HUDEP-2 (cell line): ENCODE data around the gene CENPS.
A peak's percentile ranks its signal among the peaks of the same experiment; 100 is the strongest.
"Not testable (repeated sequence)": the region's sequence is repeated elsewhere in the genome, so short reads cannot be mapped to it uniquely, and the experiment has no call there.

ENCODE experiments used
- DNase-seq, 76 experiments: peaks; one replicate each; lab custom pipeline; 2025; ENCODE audit not compliant: unreplicated experiment in 76 of 76; lab: John Stamatoyannopoulos, UW

The CENPS gene

DNA sequence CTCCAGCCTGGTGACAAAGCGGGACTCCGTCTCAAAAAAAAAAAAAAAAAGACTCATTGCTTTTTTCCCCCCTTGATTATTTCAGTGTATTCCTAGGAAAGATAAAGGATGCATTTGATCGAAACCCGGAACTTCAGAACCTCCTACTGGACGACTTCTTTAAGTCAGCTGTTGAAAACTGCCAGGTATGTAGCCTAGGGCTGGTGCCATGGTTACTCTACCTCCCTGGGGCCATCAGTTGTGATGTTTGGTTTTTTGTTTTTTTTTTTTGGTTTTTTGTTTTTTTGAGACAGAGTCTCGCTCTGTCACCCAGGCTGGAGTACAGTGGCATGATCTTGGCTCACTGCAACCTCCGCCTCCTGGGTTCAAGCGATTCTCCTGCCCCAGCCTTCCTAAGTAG, 11.5 kb upstream of the CENPS start:
- DNase-seq: not testable (repeated sequence)

DNA sequence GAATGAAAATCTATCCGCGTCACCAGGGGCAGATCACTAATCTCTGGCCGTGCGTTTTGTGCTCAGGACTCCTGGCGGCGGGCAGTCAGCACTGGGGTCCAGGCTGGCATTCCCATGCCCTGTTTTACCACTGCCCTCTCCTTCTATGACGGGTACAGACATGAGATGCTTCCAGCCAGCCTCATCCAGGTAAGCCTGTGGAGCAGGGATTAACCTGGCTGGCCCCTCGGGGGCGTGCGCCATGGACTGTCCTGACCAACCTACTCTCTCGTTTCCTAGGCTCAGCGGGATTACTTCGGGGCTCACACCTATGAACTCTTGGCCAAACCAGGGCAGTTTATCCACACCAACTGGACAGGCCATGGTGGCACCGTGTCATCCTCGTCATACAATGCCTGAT, 10.9 kb upstream of the CENPS start:
- DNase-seq: no peak

- DNase-seq: no peak
Observed at GRCh38 chr1:10421637-10422036, 8.6 kb upstream of the CENPS start.

- peak in 7 of 76 experiments; percentile 1 to 8 (median 5) for DNase-seq
Observed at GRCh38 chr1:10424034-10424433, 6.2 kb upstream of the CENPS start.

GRCh38 chr1:10424651-10425050, 5.6 kb upstream of the CENPS start:
- no peak for DNase-seq

DNA sequence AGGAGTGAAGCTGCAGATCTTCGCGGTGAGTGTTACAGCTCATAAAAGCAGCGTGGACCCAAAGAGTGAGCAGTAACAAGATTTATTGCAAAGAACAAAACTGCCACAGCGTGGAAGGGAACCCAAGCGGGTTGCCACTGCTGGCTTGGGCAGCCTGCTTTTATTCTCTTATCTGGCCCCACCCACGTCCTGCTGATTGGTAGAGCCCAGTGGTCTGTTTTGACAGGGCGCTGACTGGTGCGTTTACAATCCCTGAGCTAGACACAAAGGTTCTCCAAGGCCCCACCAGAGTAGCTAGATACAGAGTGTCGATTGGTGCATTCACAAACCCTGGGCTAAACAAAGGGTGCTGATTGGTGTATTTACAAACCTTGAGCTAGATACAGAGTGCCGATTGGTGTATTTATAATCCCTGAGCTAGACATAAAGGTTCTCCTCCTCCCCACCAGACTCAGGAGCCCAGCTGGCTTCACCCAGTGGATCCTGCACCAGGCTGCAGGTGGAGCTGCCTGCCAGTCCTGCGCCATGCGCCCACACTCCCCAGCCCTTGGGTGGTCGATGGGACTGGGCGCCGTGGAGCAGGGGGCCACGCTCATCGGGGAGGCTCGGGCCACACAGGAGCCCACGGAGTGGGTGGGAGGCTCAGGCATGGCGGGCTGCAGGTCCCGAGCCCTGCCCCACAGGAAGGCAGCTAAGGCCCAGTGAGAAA, 4.3 kb upstream of the CENPS start:
- not testable (repeated sequence) for DNase-seq

GRCh38 chr1:10426535-10426848, 3.7 kb upstream of the CENPS start:
- DNase-seq: not testable (repeated sequence)

DNA sequence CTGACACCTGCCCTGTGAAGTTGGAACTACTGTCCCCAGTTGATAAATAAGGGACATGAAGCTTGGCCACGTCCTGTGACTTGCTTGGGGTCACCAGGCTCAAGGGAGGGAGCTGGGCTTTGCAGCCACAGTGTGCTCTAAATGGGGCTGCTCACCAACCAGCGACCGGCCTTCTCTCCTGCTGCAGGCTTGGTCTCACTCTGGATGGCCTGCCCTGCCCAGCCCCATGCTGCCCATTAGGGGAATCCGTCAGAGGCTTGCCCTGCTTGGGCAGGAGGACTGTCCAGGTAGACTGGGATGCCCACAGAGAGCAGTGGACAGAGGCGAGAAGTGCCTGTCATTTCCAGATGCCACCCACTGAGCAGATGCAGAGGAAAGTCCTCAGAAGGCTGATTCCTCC, 1.2 kb upstream of the CENPS start:
- DNase-seq: peak in 1 of 76 experiments; percentile 6

DNA sequence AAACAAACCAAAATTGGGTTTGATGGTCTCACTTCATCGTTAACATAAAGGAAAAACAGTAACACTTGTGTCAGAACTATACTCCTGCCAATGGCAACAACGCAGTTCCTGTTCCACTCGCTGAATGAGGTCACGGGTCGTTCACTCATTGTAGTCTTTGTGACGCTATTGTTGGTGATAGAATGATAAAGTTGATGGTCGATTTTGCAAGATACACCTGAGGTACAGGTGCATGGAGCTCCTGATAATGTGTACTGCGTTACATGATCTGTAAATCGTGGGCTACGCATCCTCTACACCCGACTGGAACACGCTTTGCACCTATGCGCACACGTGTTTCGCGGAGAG, 391 bp upstream of the CENPS start:
- no peak for DNase-seq

GRCh38 chr1:10431070-10431730, 967 bp downstream of the CENPS start:
- peak in 8 of 76 experiments; percentile 15 to 46 (median 32) for DNase-seq

- no peak for DNase-seq
Observed at GRCh38 chr1:10432910-10433700, 2.9 kb downstream of the CENPS start.

DNA sequence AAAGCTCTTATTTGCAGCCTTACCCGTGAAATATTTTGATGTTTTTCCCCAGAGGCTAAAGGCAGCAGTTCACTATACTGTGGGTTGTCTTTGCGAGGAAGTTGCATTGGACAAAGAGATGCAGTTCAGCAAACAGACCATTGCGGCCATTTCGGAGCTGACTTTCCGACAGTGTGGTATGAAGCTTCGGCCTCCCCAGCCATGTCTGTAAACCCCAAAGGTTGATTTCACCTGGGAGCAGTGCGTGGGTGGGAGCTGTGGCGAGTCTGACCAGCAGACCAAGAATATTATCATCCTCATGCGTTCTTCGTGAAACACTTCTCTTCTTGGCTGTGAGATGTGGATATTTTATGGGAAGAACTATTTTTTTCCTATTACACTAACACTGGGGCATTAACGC, 3.6 kb downstream of the CENPS start:
- DNase-seq: no peak

- no peak for DNase-seq
Observed at GRCh38 chr1:10434590-10434989, 4.4 kb downstream of the CENPS start.

DNA sequence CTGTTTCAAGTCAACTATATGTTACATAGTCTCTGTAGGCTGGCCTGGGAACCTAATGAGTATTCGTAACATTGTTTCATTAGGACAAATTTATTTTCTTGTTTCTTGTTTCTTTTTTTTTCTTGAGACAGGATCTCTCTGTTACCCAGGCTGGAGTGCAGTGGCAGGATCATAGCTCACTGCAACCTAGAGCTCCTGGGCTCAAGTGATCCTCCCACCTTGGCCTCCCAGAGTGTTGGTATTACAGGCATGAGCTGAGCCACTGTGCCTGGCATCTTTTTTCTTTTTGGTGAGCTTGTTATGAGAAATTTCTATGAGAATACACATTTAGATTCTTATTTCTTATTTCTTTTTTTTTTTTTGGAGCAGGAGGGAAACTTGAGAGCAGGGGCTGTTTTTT, 6.8 kb downstream of the CENPS start:
- DNase-seq: no peak

GRCh38 chr1:10438677-10439163, 8.5 kb downstream of the CENPS start:
- DNase-seq: no peak

DNA sequence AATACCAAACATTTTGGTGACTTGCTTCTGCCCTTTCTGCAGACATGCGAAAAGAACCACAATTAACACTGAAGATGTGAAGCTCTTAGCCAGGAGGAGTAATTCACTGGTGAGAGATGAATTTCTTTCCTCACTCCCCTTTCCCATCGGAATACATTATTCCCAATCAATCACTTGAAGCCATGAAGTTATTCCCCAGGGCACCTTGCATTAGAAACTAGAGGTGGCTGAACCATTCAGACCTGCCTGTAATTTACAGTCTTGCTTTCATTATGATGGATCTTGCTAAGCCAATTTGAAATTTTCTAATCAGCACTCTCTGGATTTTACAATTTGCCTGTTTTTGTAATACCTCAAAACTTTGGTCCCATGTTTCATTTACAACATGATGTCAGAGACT, 10.1 kb downstream of the CENPS start:
- DNase-seq: no peak

- DNase-seq: no peak
Observed at GRCh38 chr1:10440794-10441193, 10.6 kb downstream of the CENPS start.

GRCh38 chr1:10444248-10444647, 14.0 kb downstream of the CENPS start:
- DNase-seq: no peak

DNA sequence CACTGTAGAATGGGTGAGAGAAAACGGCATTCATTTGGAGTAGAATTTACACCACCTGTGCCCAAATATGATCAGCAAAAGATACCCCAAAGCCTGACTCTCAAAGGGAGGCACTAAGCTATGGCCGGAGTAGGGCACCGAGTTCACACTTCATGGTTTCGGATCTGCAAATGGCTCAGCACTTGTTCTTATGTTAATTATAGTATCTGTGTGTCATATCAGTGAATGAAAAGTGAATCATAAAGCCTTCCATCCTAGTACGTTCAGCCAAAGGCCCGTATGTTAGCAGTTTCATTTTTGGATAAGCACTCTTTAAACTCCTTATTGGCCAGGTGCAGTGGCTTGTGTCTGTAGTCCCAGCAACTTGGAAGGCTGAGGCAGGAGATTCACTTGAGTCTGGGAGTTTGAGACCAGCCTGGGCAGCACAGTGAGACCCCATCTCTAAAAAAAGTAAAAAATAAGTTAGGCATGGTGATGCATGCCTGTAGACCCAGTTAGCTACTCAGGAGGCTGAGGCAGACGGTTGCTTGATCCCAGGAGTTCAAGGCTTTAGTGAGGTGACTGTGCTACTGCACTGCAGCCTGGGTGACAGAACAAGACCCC, 14.7 kb downstream of the CENPS start:
- no peak for DNase-seq

DNA sequence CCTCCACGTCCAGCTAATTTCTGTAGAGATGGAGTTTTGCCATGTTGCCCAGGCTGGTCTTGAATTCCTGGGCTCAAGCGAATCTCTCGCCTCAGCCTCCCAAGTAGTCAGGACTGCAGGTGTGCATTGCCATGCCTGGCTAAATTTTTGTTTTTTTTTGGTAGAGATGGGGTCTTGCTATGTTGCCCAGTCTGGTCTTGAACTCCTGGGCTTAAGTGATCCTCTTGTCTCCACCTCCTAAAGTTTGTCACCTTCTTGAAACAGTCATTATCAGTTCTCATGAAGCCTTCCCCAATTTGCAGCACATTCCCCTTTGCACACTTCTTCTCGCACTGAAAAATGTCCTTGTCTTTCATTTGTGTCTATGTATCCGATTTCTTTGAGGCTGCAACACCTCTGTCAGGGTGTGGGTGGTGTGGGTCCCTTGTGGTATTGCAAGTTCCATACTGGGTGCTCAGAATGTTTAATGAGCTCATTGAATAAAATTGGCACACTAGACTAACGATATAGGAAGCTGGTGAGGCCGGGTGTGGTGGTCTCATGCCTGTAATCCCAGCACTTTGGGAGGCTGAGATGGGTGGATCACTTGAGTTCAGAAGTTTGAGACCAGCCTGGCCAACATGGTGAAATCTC, 16.7 kb downstream of the CENPS start:
- no peak for DNase-seq

DNA sequence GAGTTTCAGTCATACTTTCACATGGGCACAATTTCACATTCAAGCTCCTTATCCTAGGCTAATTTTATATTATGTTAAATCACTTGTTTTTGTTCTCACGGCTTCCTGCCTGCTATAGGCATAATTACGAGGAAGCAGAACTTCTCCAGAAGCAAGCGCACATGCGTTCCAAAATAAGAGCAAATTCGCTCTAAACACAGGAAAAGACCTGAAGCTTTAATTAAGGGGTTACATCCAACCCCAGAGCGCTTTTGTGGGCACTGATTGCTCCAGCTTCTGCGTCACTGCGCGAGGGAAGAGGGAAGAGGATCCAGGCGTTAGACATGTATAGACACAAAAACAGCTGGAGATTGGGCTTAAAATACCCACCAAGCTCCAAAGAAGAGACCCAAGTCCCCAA, 19.5 kb downstream of the CENPS start, which contains the start of gene CORT:
TSS of gene CORT (plus strand) at position 281 of the 400 bp plus-strand sequence. CDS start 193 bp downstream, outside the sequence.
- DNase-seq: no peak
